Keratinocyte (primary cell): Measurements from ENCODE around the gene HOXB8. TPM values are rescaled to one million over a fixed set of nuclear protein-coding genes. Genes with fewer than 3 reads are reported as not detected.

Source experiments
- DNase-seq: peaks from one replicate; pipeline ENCODE4 v3.0.0-alpha.2; 2011; ENCODE audit warnings: low read depth, missing footprints, low spot score
- FAIRE-seq: peaks from 2 replicates; lab custom pipeline; 2011; peaks lifted over from hg19 to GRCh38; lab: Jason Lieb, UNC
- H2AFZ ChIP-seq: 2 replicates; pipeline ENCODE4 v1.6.0; 2012; ENCODE audit warnings: low read length, control low read depth, inconsistent platforms; ENCODE audit not compliant: control insufficient read depth
- H3K27ac ChIP-seq: 2 replicates; pipeline ENCODE4 v1.5.1; 2011; ENCODE audit warnings: low read length; ENCODE audit not compliant: control insufficient read depth, insufficient read depth
- H3K27me3 ChIP-seq: 3 replicates; pipeline ENCODE4 v1.6.0; 2011; ENCODE audit warnings: low read length; ENCODE audit not compliant: control insufficient read depth, insufficient read depth; ENCODE audit errors: extremely low read depth
- H3K36me3 ChIP-seq, 2 experiments: 2 replicates in 1 of 2; 3 replicates in 1 of 2; pipeline ENCODE4 v1.5.1; 2011; ENCODE audit warnings: low read length in 2 of 2, mild to moderate bottlenecking in 1 of 2; ENCODE audit not compliant: control insufficient read depth in 2 of 2, insufficient read depth in 2 of 2; ENCODE audit errors: extremely low read depth in 1 of 2
- H3K4me1 ChIP-seq: 3 replicates; pipeline ENCODE4 v1.5.1; 2011; ENCODE audit warnings: low read length; ENCODE audit not compliant: control insufficient read depth, insufficient read depth; ENCODE audit errors: extremely low read depth
- H3K4me2 ChIP-seq: 3 replicates; pipeline ENCODE4 v1.6.0; 2011; ENCODE audit warnings: low read depth, low read length; ENCODE audit not compliant: control insufficient read depth, insufficient read depth; ENCODE audit errors: extremely low read depth
- H3K4me3 ChIP-seq, 3 experiments: fragments of 200-600 bp in 1 of 3; sonication (generic) in 1 of 3; 2 replicates in 2 of 3; 3 replicates in 1 of 3; pipeline ENCODE4 v1.5.1; 2011 to 2016; ENCODE audit warnings: low read length in 3 of 3, mild to moderate bottlenecking in 3 of 3, control low read depth in 2 of 3, inconsistent platforms in 1 of 3, low read depth in 1 of 3, mixed read lengths in 1 of 3, mixed run types in 1 of 3, moderate library complexity in 1 of 3; ENCODE audit not compliant: control insufficient read depth in 2 of 3, insufficient read depth in 2 of 3; ENCODE audit errors: extremely low read depth in 1 of 3
- H3K79me2 ChIP-seq: 2 replicates; pipeline ENCODE4 v1.6.0; 2012; ENCODE audit warnings: low read length; ENCODE audit not compliant: control insufficient read depth, insufficient read depth
- H3K9ac ChIP-seq: 3 replicates; pipeline ENCODE4 v1.6.0; 2011; ENCODE audit warnings: low read length; ENCODE audit not compliant: control insufficient read depth, insufficient read depth; ENCODE audit errors: extremely low read depth
- H3K9me1 ChIP-seq: 3 replicates; pipeline ENCODE4 v1.6.0; 2011; ENCODE audit warnings: low read length; ENCODE audit not compliant: control insufficient read depth, insufficient read depth; ENCODE audit errors: extremely low read depth
- H3K9me3 ChIP-seq: 2 replicates; pipeline ENCODE4 v1.5.1; 2012; ENCODE audit warnings: low read depth, low read length; ENCODE audit not compliant: control insufficient read depth
- H4K20me1 ChIP-seq: 3 replicates; pipeline ENCODE4 v1.6.0; 2011; ENCODE audit warnings: low read length; ENCODE audit not compliant: control insufficient read depth, insufficient read depth; ENCODE audit errors: extremely low read depth
- CTCF ChIP-seq, 3 experiments: IDR thresholded peaks in 1 of 3; conservative IDR thresholded peaks in 1 of 3; optimal IDR thresholded peaks in 1 of 3; 2 replicates in 2 of 3; 3 replicates in 1 of 3; pipeline versions ENCODE3 to v1.5.1; 2011; ENCODE audit warnings: low read length in 3 of 3, mild to moderate bottlenecking in 3 of 3, moderate library complexity in 2 of 3, control low read depth in 1 of 3, inconsistent platforms in 1 of 3; ENCODE audit not compliant: insufficient read depth in 2 of 3; ENCODE audit errors: extremely low read depth in 1 of 3
- EZH2 ChIP-seq: IDR thresholded peaks from one replicate; pipeline ENCODE4 v1.6.1; 2012; ENCODE audit warnings: inconsistent platforms, mild to moderate bottlenecking, low read length, moderate library complexity
- dilution Hi-C: fragments of 300-500 bp; cut with MboI; formaldehyde crosslinking; loops from one replicate; pipeline ENCODE4 v1.7.0; 2020; ENCODE audit warnings: low sequenced_read_pairs; ENCODE audit not compliant: extremely low pct_ligation_motif_present
- polyA plus RNA-seq, 5 experiments: library from polyadenylated mRNA; depleted of rRNA in 3 of 5; stranded (reverse) in 3 of 5; stranded (forward) in 1 of 5; unstranded in 1 of 5; fragments of >200 nt; gene quantifications; 1 replicate in 1 of 5; 2 replicates in 3 of 5; 3 replicates in 1 of 5; pipeline versions ENCODE4 v1.2.1 to v1.2.3, GENCODE V29; 2011 to 2012; ENCODE audit warnings: missing spikeins in 2 of 5, low read depth in 1 of 5, low replicate concordance in 1 of 5

The HOXB8 gene
- polyA plus RNA-seq, 1 donor (not counting 4 experiments of a cell fraction or from before 2014, with no cell fraction given): not detected

DNA sequence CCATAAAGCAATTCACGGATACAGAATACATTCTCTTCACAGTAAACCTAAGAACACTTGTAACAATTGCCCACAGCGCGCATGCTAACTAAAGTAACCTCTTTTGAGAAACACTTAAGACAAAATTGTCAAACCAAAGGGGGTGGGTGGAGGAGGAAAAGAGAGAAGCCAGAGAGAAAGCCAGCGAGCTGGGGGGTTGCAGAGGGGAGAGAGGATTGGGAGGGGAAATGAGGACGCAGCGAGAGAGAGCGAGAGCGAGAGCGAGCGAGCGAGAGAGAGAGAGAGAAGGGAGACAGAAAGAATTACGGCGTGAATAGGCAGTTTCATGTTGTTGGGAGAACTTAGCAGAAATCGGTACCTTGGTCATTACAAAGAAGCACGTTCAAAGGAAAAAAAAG is 2.6 kb downstream of the HOXB8 start:
- Histone ChIP-seq H3K27ac (no peak overlapping the region), H2AFZ (no peak overlapping the region), H3K9me1 (peaks cover 2% of the 10 kb centered on the region), H3K4me3 (peak overlapping the region in 2 of 3 experiments; percentile 20 to 36), H3K36me3 (no peaks in the 10 kb centered on the region), H3K4me2 (peak overlapping the region; percentile 71), H3K27me3 (peaks cover 90% of the 10 kb centered on the region), H4K20me1 (no peaks in the 10 kb centered on the region), H3K9me3 (no peaks in the 10 kb centered on the region), H3K4me1 (peaks cover 8% of the 10 kb centered on the region), H3K79me2 (no peaks in the 10 kb centered on the region), H3K9ac (no peak overlapping the region)
- no peak for TF ChIP-seq CTCF (optimal IDR thresholded peaks at IDR 0.05 in 1 of 3, IDR thresholded peaks at IDR 0.05 in 1 of 3, conservative IDR thresholded peaks at IDR 0.05 in 1 of 3; ENCODE audit: extremely low read depth in 1 of 3, insufficient read depth in 2 of 3, low read length in 3 of 3)
- TF ChIP-seq EZH2: no peak
- FAIRE-seq (no peak), DNase-seq (no peak)
- dilution Hi-C loops: no loop called here

- no peak overlapping the region for H2AFZ ChIP-seq
- peak overlapping the region in 1 of 3 experiments; percentile 51 for H3K4me3 ChIP-seq
- H3K4me2 ChIP-seq: peak overlapping the region; percentile 9
- no peaks in the 10 kb centered on the region for H3K9me3 ChIP-seq
- peaks cover 8% of the 10 kb centered on the region for H3K4me1 ChIP-seq
- no peak for FAIRE-seq
- no peaks in the 10 kb centered on the region for H4K20me1 ChIP-seq
- TF ChIP-seq CTCF (optimal IDR thresholded peaks at IDR 0.05 in 1 of 3, IDR thresholded peaks at IDR 0.05 in 1 of 3, conservative IDR thresholded peaks at IDR 0.05 in 1 of 3; ENCODE audit: extremely low read depth in 1 of 3, insufficient read depth in 2 of 3, low read length in 3 of 3) (no peak), EZH2 (peak; percentile 53)
- no peak overlapping the region for H3K27ac ChIP-seq
- H3K79me2 ChIP-seq: no peaks in the 10 kb centered on the region
- H3K27me3 ChIP-seq: peaks cover 90% of the 10 kb centered on the region
- H3K9me1 ChIP-seq: peaks cover 2% of the 10 kb centered on the region
- no peaks in the 10 kb centered on the region for H3K36me3 ChIP-seq
- dilution Hi-C loops: no loop called here
- no peak overlapping the region for H3K9ac ChIP-seq
- no peak for DNase-seq
These were observed 3.2 kb downstream of the HOXB8 start for GRCh38 chr17:48611681-48612455.
